ENCODE data around the gene CROT.
"Not testable (repeated sequence)": the region's sequence is repeated elsewhere in the genome, so short reads cannot be mapped to it uniquely, and the experiment has no call there.

CROT gene, protein sequence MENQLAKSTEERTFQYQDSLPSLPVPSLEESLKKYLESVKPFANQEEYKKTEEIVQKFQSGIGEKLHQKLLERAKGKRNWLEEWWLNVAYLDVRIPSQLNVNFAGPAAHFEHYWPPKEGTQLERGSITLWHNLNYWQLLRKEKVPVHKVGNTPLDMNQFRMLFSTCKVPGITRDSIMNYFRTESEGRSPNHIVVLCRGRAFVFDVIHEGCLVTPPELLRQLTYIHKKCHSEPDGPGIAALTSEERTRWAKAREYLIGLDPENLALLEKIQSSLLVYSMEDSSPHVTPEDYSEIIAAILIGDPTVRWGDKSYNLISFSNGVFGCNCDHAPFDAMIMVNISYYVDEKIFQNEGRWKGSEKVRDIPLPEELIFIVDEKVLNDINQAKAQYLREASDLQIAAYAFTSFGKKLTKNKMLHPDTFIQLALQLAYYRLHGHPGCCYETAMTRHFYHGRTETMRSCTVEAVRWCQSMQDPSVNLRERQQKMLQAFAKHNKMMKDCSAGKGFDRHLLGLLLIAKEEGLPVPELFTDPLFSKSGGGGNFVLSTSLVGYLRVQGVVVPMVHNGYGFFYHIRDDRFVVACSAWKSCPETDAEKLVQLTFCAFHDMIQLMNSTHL
- 5.7 to 23.0 (median 12.1) reads per million in 9 experiments for total RNA-seq

DNA sequence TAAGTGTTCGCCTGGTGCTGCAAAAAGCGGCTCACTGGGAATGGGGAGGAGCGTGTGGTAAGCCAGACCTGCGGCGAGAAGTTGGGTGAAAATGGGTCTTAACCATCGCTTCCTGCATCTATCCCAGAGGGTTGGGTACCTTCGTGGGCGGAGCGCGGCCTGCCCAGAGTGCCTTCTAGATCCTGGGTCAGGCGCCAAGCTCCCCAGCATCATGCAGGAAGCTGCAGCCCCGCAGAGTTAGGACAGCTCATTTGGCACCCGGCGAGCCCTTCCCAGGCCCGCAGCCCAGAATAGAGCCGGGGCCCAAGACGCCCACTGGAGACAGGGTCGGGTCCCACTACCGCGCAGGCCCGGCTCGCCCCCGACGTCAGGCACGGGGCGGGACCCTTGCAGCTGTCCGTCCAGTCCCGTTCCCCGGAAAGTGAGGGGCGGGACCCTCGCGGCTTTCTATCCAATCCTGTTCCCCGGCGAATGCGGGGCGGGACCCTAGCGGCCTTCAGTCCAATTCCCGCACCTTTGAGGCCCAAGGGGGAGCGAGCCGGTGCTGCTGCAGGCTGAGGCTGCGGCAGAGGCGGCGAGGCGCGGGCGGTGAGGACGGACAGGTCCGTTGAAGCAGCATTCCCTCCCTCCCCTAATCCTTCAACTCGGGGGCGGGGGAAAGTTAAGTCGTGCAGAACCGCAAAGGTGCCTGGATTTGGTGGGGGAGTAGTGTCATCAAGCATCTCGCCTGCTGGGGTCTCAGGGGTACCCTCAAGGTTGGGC is at the start of gene CROT:
CROT (plus strand) TSS at position 499 of the 762 bp plus-strand sequence. CDS start 3,405 bp downstream, outside the sequence.
- peaks cover 12% of the 10 kb centered on the region for H3K36me3 Mint-ChIP-seq (ENCODE audit: insufficient read depth)
- ATAC-seq (replicated peaks) (peak; percentile 94), DNase-seq (peak; percentile 90 to 92 (median 91))
- H3K4me3 Mint-ChIP-seq: peak within 1 kb of the TSS; percentile 89 to 95
- H3K4me1 Mint-ChIP-seq (ENCODE audit: low read depth in 2 of 2): peaks cover 25 to 43% of the 10 kb centered on the region in 2 donors
- H3K27me3 Mint-ChIP-seq: no peaks in the 10 kb centered on the region
- H3K27ac Mint-ChIP-seq: peak within 1 kb of the TSS; percentile 93 to 96
- H3K9me3 Mint-ChIP-seq: no peaks in the 10 kb centered on the region

DNA sequence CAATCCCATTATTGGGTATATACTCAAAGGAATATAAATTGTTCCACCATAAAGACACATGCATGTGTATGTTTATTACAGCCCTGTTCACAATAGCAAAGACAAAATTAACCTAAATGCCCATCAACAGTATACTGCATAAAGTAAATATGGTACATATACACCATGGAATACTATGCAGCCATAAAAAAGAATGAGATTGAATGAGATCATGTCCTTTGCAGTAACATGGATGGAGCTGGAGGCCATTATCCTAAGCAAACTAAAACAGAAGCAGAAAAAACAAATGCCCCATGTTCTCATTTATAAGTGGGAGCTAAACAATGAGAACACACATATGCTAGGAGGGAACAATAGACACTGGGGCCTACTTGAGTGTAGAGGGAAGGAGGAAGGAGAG is 44.7 kb upstream of the CROT start:
- DNase-seq (no peak), ATAC-seq (replicated peaks) (no peak)
- H3K4me1 Mint-ChIP-seq (ENCODE audit: low read depth in 2 of 2): no peaks in the 10 kb centered on the region
- H3K27ac Mint-ChIP-seq: no peak overlapping the region
- H3K4me3 Mint-ChIP-seq: no peak overlapping the region
- peaks cover 4 to 9% of the 10 kb centered on the region in 2 donors for H3K9me3 Mint-ChIP-seq
- no peaks in the 10 kb centered on the region for H3K36me3 Mint-ChIP-seq (ENCODE audit: insufficient read depth)
- H3K27me3 Mint-ChIP-seq: peaks cover 6 to 15% of the 10 kb centered on the region in 2 donors

DNA sequence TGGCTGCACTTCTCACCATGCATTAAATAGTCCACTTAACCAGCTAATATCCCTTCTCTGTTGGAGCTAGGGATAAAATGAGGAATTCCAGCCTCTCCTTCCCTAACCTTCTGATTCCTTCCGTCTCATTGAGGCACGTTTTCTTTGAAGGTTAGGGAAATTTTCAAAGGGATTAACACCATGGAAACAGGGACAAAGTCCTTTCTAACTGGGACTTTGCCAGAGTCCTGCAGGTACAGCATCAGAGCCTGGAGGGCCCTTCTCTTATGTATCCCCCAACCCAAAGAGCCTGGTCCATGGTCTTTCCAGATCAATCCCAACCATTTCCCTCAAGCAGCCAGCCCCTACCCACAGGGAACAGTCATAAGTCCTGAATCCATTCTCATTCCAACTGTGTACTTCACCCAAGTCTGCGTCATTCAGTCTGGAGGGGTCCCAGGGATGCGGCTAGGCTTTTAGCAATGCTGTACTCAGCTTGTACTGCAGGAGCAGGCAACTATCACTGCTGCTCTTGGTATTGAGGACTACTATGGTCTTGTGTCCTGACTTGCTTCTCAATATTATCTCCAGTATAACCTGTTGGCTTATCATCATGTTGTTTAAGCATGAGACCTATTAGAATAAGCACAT is 34.6 kb upstream of the CROT start:
- peaks cover 0 to 2% of the 10 kb centered on the region in 2 donors for H3K4me1 Mint-ChIP-seq (ENCODE audit: low read depth in 2 of 2)
- ATAC-seq (replicated peaks) (no peak), DNase-seq (no peak)
- H3K27me3 Mint-ChIP-seq: peaks cover 15 to 21% of the 10 kb centered on the region in 2 donors
- H3K27ac Mint-ChIP-seq: no peak overlapping the region
- H3K36me3 Mint-ChIP-seq (ENCODE audit: insufficient read depth): no peaks in the 10 kb centered on the region
- H3K9me3 Mint-ChIP-seq: no peaks in the 10 kb centered on the region
- H3K4me3 Mint-ChIP-seq: no peak overlapping the region

DNA sequence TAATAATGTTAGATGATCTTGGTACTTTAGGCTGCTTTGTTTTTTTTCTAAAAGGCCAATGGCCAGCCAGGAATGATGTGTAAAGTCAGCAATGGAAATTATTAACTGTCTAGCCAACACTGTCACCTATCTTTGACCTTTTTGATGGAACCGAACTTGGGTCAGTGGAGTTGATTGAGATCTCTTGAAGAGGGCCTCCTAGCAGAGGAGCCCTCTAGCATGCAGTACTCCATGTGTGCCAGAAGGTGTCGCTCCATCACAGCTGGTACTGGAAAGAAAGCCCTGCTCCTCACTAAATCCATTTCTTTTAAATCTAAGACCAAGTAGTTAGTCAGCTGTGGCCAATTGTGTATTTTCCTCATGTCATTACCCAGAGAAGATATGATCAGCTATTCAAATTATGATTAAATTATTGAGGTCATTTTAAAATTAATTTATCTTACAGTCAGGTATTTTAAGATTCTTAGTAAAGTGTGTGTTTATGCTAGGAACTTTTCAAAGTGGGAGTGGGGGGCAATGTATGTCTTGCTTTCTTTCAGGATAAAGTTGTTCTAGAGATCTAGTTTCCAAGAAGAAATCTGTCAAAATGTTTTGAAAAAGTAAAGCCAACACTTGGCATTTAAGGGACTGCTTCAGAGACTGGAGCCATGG is 33.1 kb upstream of the CROT start:
- Mint-ChIP-seq H3K27me3 (peaks cover 6 to 7% of the 10 kb centered on the region in 2 donors), H3K36me3 (ENCODE audit: insufficient read depth) (no peaks in the 10 kb centered on the region), H3K9me3 (no peaks in the 10 kb centered on the region), H3K4me3 (no peak overlapping the region), H3K27ac (no peak overlapping the region), H3K4me1 (ENCODE audit: low read depth in 2 of 2) (peaks cover 6% of the 10 kb centered on the region in 2 donors)
- ATAC-seq (replicated peaks) (peak; percentile 97), DNase-seq (peak; percentile 57 to 64 (median 63))

DNA sequence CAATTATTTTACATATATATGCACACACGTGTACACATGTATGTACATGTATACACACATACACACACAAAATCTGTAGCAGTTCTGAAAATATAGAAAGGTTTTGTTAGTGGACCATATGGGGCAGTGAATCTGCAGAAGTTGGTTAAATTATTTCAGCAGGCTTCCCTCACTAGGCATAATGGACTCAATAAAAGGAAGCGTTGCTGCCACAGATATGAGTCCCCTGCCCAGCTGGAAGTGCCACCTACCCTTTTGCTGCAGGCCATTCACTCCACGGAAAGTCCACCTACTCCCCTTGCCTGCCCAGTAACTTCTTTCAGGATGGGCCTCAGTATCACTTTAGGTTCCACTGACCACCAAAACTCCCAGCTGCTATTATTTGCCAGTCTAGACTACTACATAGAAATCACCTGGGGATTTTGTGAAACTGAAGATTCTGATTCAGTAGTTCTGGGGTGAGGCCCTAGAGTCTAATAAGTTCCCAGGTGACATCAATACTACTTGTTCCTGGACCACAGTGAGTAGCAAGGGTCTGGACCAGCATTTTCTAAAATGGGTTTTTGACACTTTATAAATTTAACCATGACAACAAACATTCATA is 29.3 kb upstream of the CROT start:
- H3K27me3 Mint-ChIP-seq: no peaks in the 10 kb centered on the region
- peaks cover 20 to 22% of the 10 kb centered on the region in 2 donors for H3K4me1 Mint-ChIP-seq (ENCODE audit: low read depth in 2 of 2)
- H3K9me3 Mint-ChIP-seq: no peaks in the 10 kb centered on the region
- ATAC-seq (replicated peaks): no peak
- H3K36me3 Mint-ChIP-seq (ENCODE audit: insufficient read depth): no peaks in the 10 kb centered on the region
- no peak overlapping the region for H3K4me3 Mint-ChIP-seq
- DNase-seq: no peak
- no peak overlapping the region for H3K27ac Mint-ChIP-seq

DNA sequence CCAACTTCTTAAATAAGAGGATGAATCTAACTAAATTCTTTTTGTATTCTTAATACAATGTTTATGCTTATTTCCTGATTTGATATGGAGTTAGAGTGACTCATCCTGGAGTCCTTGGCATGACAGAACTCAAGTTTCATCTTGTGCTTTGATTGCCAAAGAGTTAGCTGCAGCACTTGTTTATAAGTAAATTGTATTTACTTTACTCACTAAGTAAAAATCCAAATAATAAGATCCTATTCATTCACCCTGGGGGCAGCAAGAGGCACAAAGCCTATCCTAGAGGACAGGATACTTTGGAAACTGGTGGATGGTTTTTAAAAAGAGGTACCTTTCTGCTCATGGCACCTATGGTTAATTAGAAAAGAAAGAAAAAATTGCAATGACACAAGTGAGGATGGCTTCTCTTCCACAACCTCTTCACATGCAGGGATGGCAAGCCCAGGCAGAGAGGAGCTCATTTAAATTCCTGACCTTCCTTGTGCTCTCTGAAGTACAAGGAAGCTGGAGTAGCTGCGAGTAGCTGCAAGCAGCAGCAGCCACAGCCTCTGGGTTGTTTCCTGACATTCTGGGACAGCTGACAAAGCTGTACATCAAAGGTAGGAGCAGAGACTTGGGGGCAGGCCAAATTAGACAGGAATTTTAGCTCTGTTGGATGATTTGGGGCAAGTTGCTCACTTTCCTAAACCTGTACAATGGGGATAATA is 28.5 kb upstream of the CROT start:
- Mint-ChIP-seq H3K27me3 (no peaks in the 10 kb centered on the region), H3K4me3 (peak overlapping the region; percentile 11 to 21), H3K4me1 (ENCODE audit: low read depth in 2 of 2) (peaks cover 20 to 22% of the 10 kb centered on the region in 2 donors), H3K27ac (no peak overlapping the region), H3K36me3 (ENCODE audit: insufficient read depth) (no peaks in the 10 kb centered on the region), H3K9me3 (no peaks in the 10 kb centered on the region)
- ATAC-seq (replicated peaks) (no peak), DNase-seq (no peak)

DNA sequence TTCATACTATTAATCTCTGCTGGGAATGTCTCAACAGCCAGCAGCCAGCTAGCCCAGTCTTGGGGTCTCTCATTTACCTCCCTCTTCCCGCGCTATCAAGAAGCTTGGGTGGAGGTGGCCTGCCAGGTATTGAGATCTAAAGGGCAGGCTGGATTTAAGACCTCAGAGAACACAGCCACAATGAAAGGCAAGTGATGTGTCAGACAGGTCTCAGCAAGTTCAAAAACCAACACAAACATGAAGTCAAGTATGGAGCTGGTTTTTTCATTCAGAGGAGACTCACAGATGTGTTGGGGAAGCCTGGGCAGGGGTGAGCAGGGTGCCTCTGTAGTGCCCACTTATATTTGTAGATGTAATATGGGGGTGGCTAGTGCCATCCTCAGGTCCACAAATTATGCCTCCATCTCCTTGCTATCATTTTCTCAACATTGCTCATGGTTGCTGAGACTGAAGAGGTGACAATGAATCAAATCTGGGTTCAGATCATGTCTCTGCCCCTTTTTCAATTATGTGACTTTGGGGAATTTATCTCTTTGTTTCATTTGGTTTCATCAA is 27.7 kb upstream of the CROT start:
- Mint-ChIP-seq H3K4me3 (peak overlapping the region in 1 of 2 donors; percentile 21), H3K4me1 (ENCODE audit: low read depth in 2 of 2) (peaks cover 20 to 22% of the 10 kb centered on the region in 2 donors), H3K27ac (peak overlapping the region in 1 of 2 donors; percentile 95), H3K9me3 (no peaks in the 10 kb centered on the region), H3K27me3 (no peaks in the 10 kb centered on the region), H3K36me3 (ENCODE audit: insufficient read depth) (no peaks in the 10 kb centered on the region)
- DNase-seq (no peak), ATAC-seq (replicated peaks) (no peak)

DNA sequence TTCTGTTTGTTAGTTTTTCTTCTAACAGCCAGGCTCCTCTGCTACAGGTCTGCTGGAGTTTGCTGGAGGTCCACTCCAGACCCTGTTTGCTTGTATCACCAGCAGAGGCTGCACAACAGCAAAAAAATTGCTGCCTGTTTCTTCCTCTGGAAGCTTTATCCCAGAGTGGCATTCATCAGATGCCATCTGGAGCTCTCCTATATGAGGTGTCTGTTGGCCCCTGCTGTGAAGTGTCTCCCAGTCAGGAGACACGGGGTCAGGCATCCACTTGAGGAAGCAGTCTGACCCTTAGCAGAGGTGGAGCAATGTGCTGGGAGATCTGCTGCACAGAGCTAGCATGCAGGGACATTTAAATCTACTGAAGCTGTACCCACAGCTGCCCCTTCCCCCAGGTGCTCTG is 26.7 kb upstream of the CROT start:
- Mint-ChIP-seq H3K36me3 (ENCODE audit: insufficient read depth) (no peaks in the 10 kb centered on the region), H3K4me3 (peak overlapping the region; percentile 80 to 83)
- DNase-seq: no peak

DNA sequence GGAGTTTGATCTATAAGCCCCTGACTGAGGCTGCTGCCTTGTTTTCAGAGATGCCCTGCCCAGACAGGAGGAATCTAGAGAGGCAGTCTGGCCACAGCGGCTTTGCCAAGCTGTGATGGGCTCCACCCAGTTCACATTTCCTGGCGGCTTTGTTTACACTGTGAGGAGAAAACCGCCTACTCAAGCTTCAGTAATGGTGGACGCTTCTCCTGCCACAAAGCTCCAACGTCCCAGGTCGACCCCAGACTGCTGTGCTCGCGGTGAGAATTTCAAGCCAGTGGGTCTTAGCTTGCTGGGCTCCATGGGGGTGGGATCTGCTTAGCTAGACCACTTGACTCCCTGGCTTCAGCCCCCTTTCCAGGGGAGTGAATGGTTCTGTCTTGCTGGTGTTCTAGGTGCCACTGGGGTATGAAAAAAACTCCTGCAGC is 26.3 kb upstream of the CROT start:
- Mint-ChIP-seq H3K4me1 (ENCODE audit: low read depth in 2 of 2) (peaks cover 20 to 22% of the 10 kb centered on the region in 2 donors), H3K27ac (peak overlapping the region; percentile 86 to 95), H3K4me3 (peak overlapping the region; percentile 80 to 83)
- not testable (repeated sequence) for H3K9me3 Mint-ChIP-seq; H3K36me3 Mint-ChIP-seq (ENCODE audit: insufficient read depth); H3K27me3 Mint-ChIP-seq
- ATAC-seq (replicated peaks) (peak; percentile 83), DNase-seq (peak; percentile 6 to 20 (median 15))

More for the DNA sequence above, 26.7 kb upstream of the CROT start:
- ATAC-seq (replicated peaks): peak; percentile 46
- peak overlapping the region; percentile 86 to 95 for H3K27ac Mint-ChIP-seq
- H3K27me3 Mint-ChIP-seq: no peaks in the 10 kb centered on the region
- H3K9me3 Mint-ChIP-seq: no peaks in the 10 kb centered on the region
- H3K4me1 Mint-ChIP-seq (ENCODE audit: low read depth in 2 of 2): peaks cover 20 to 22% of the 10 kb centered on the region in 2 donors

DNA sequence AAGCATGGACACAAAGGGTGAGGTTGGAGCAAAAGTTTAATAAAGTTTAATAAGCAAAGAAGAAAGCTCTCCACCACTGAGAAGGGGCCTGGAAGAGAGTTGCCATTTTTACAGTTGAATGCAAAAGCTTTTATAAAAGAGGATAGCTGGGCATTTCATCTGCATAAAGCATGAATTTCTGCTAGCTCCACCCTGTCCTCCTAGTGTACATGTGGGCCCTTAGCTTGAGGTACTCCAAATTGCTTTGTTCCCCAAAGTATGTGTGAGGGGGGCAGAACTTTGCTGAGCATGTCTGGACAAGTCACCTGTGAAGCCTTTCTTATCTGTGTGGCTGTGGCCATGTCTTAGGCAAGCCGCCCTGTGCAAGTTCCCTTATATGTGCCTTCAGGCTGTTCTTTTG is 22.6 kb upstream of the CROT start:
- Mint-ChIP-seq H3K27ac (peak overlapping the region in 1 of 2 donors; percentile 47), H3K27me3 (no peaks in the 10 kb centered on the region), H3K4me1 (ENCODE audit: low read depth in 2 of 2) (peaks cover 13 to 15% of the 10 kb centered on the region in 2 donors), H3K36me3 (ENCODE audit: insufficient read depth) (no peaks in the 10 kb centered on the region), H3K9me3 (peaks cover 5 to 12% of the 10 kb centered on the region in 2 donors), H3K4me3 (no peak overlapping the region)
- DNase-seq: no peak
- ATAC-seq (replicated peaks): no peak

DNA sequence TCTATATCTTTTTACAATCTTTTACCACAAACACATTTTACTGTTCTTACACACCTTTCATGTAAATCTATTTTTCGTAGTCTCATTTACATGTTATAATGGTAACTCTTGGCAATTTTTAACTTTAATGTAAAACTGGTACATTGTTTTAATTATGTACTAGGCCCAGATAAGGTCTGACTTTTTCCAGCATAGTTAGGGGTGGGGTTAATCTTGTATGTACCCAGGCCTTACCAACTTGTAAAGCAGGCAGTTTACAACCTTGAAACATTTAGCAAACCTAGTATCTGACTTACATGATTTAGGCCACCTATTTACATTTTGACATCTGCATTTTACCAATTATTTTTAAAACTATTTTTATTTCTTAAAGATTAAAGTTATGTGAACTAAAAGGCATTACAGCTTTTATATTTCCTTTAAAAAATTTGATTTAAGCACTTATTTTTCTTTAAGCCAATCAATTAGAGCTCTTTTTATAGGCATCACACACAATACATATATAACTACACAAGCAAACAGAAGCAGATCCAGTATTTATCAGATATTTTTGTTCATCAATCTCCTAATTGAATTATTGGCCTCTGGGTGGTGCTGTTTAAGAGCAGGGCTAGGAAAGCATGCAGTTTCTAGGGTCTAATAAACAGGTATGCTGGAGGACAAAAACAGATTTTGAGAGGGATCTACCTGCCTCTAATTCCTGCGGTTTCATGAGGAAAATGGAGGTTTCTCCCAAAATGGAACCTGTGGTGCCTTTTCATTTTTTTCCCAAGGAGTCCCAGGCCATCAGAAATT is 19.7 kb upstream of the CROT start:
- Mint-ChIP-seq H3K27me3 (no peaks in the 10 kb centered on the region), H3K4me3 (no peak overlapping the region), H3K9me3 (peaks cover 5 to 14% of the 10 kb centered on the region in 2 donors), H3K36me3 (ENCODE audit: insufficient read depth) (no peaks in the 10 kb centered on the region), H3K4me1 (ENCODE audit: low read depth in 2 of 2) (no peaks in the 10 kb centered on the region), H3K27ac (no peak overlapping the region)
- ATAC-seq (replicated peaks): no peak
- no peak for DNase-seq

All from effector memory CD8-positive, alpha-beta T cell (primary cell).